ENCODE data around the gene CHST12. TPM values are rescaled to one million over a fixed set of nuclear protein-coding genes. Genes with fewer than 3 reads are reported as not detected.

The CHST12 gene
- total RNA-seq, 1 experiment from 2014 or later, result 9.9 TPM

DNA sequence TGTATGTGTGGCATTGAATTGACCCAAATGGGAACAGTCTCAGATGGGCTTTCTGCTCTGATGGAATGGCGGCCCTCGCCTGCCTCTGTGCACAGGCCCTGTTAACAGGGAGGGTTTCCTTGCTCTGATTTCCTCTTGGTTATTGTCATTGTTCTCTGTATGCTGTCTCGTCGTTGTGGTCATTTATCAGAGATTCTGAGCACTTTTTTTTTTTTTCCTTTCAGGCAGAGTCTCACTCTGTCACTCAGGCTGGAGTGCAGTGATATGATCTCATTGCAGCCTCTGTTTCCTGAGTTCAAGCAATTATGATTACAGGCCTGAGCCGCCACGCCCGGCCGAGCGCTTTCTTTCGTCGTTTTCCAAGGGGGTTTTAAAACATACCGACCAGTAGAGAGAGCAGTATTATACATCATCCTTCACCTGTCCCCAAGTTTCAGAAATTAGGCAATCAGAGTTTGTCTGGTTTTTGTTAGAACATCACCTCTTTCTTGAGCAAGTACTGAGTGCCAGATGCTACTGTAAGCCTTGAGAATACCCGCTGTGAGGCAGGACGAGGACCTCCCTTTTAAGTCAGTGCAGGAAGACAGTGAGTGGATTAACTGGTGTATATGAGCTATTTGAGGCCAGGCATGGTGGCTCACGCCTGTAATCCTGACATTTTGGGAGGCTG lies 6.5 kb downstream of the CHST12 start:
- Mint-ChIP-seq H3K9me3 (ENCODE audit: unreplicated experiment) (no peaks in the 10 kb centered on the region), H3K27me3 (ENCODE audit: insufficient read depth, unreplicated experiment) (no peaks in the 10 kb centered on the region), H3K4me3 (ENCODE audit: unreplicated experiment) (no peak overlapping the region), H3K36me3 (ENCODE audit: insufficient read depth, unreplicated experiment) (peaks cover 7% of the 10 kb centered on the region), H3K4me1 (ENCODE audit: insufficient read depth, unreplicated experiment) (peaks cover 29% of the 10 kb centered on the region), H3K27ac (ENCODE audit: low read depth, unreplicated experiment) (no peak overlapping the region)
- no peak for DNase-seq (ENCODE audit: unreplicated experiment)
- TF ChIP-seq CTCF (IDR thresholded peaks at IDR 0.05; ENCODE audit: unreplicated experiment), result no peak
- no TSS peak for BruUV-seq (replicated peaks)
- intact Hi-C loops (cut with micrococcal nuclease), result no loop called here
- POLR2A ChIA-PET, result no interaction called here
- CTCF ChIA-PET, result no interaction called here

DNA sequence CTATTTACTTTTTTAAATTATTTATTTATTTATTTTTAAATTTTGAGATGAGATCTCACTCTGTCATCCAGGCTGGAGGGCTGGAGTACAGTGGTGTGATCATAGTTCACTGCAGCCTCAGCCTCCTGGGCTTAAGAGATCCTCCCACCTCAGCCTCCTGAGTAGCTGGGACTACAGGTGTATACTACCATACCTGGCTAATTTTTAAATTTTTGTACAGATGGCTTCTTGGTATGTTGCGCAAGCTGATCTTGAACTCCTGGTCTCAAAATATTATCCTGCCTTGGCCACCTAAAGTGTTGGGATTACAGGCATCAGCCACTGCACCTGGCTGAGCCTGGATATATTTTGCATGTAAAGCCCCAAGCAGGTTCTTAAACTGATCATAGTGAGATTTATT lies 7.6 kb downstream of the CHST12 start:
- BruUV-seq (replicated peaks), result no TSS peak
- TF ChIP-seq CTCF (IDR thresholded peaks at IDR 0.05; ENCODE audit: unreplicated experiment), result no peak
- H3K27ac Mint-ChIP-seq (ENCODE audit: low read depth, unreplicated experiment), result no peak overlapping the region
- POLR2A ChIA-PET, result no interaction called here
- H3K4me1 Mint-ChIP-seq (ENCODE audit: insufficient read depth, unreplicated experiment), result peaks cover 18% of the 10 kb centered on the region
- CTCF ChIA-PET, result interaction anchor here (2.1 kb wide), 1 partner anchor 57 kb away, joined by 7 read pairs; no protein-coding TSS in a partner anchor
- H3K9me3 Mint-ChIP-seq (ENCODE audit: unreplicated experiment), result no peaks in the 10 kb centered on the region
- intact Hi-C loops (cut with micrococcal nuclease), result no loop called here
- H3K4me3 Mint-ChIP-seq (ENCODE audit: unreplicated experiment), result no peak overlapping the region
- H3K27me3 Mint-ChIP-seq (ENCODE audit: insufficient read depth, unreplicated experiment), result no peaks in the 10 kb centered on the region
- peaks cover 6% of the 10 kb centered on the region for H3K36me3 Mint-ChIP-seq (ENCODE audit: insufficient read depth, unreplicated experiment)
- DNase-seq (ENCODE audit: unreplicated experiment), result no peak

GRCh38 chr7:2411815-2412586 lies 8.6 kb downstream of the CHST12 start:
- ChIA-PET POLR2A (no interaction called here), CTCF (interaction anchor here (0.6 to 2.1 kb wide), 5 partner anchors 21 to 259 kb away, joined by 3 to 7 read pairs (median 4); no protein-coding TSS in a partner anchor)
- peaks cover 6% of the 10 kb centered on the region for H3K36me3 Mint-ChIP-seq (ENCODE audit: insufficient read depth, unreplicated experiment)
- H3K9me3 Mint-ChIP-seq (ENCODE audit: unreplicated experiment), result no peaks in the 10 kb centered on the region
- no peak for DNase-seq (ENCODE audit: unreplicated experiment)
- H3K27me3 Mint-ChIP-seq (ENCODE audit: insufficient read depth, unreplicated experiment), result no peaks in the 10 kb centered on the region
- H3K27ac Mint-ChIP-seq (ENCODE audit: low read depth, unreplicated experiment), result no peak overlapping the region
- H3K4me3 Mint-ChIP-seq (ENCODE audit: unreplicated experiment), result no peak overlapping the region
- TF ChIP-seq CTCF (IDR thresholded peaks at IDR 0.05; ENCODE audit: unreplicated experiment), result no peak
- intact Hi-C loops (cut with micrococcal nuclease), result no loop called here
- no TSS peak for BruUV-seq (replicated peaks)
- peaks cover 15% of the 10 kb centered on the region for H3K4me1 Mint-ChIP-seq (ENCODE audit: insufficient read depth, unreplicated experiment)

- CTCF ChIA-PET, result interaction anchor here (0.6 to 2.1 kb wide), 6 partner anchors 20 to 259 kb away, joined by 3 to 7 read pairs (median 4); no protein-coding TSS in a partner anchor
- intact Hi-C loops (cut with micrococcal nuclease), result no loop called here
Observed at GRCh38 chr7:2412587-2413201, 9.3 kb downstream of the CHST12 start.

More at GRCh38 chr7:2412587-2413201, 9.3 kb downstream of the CHST12 start:
- H3K4me3 Mint-ChIP-seq (ENCODE audit: unreplicated experiment), result no peak overlapping the region
- no peaks in the 10 kb centered on the region for H3K9me3 Mint-ChIP-seq (ENCODE audit: unreplicated experiment)
- BruUV-seq (replicated peaks), result no TSS peak
- DNase-seq (ENCODE audit: unreplicated experiment), result no peak
- POLR2A ChIA-PET, result no interaction called here
- peaks cover 13% of the 10 kb centered on the region for H3K4me1 Mint-ChIP-seq (ENCODE audit: insufficient read depth, unreplicated experiment)
- H3K27ac Mint-ChIP-seq (ENCODE audit: low read depth, unreplicated experiment), result no peak overlapping the region
- no peaks in the 10 kb centered on the region for H3K27me3 Mint-ChIP-seq (ENCODE audit: insufficient read depth, unreplicated experiment)
- H3K36me3 Mint-ChIP-seq (ENCODE audit: insufficient read depth, unreplicated experiment), result peaks cover 6% of the 10 kb centered on the region
- no peak for TF ChIP-seq CTCF (IDR thresholded peaks at IDR 0.05; ENCODE audit: unreplicated experiment)

Measured in MCF 10A (cell line).